HCT116 (cell line): ENCODE data around the gene PPP1R12B. TPM values are rescaled to one million over a fixed set of nuclear protein-coding genes. Genes with fewer than 3 reads are reported as not detected.

Experiments
- ATAC-seq: fragments of 200-7000 bp; cut with Tn5 transposase; 2 replicates; pipeline ENCODE4 v1.9.1; 2020; ENCODE audit warnings: mild to moderate bottlenecking, moderate library complexity
- BruUV-seq: library from RNA; stranded (reverse); fragments of 400-500 nt; replicated peaks from 2 replicates; lab custom pipeline; 2021; lab: Mats Ljungman, UMichigan
- CTCF ChIA-PET: fragments of 300-600 bp; sonication (Branson Sonifier 250); formaldehyde crosslinking; loops from one replicate; lab custom pipeline; 2021; ENCODE audit warnings: antibody characterized with exemption; lab: Charles Lee
- POLR2A ChIA-PET: fragments of 300-600, 350-600 bp; sonication (Branson Sonifier 250); formaldehyde crosslinking; loops from one replicate; lab custom pipeline; 2021; ENCODE audit warnings: antibody characterized with exemption; lab: Charles Lee
- RAD21 ChIA-PET, 2 experiments: fragments of 300-600 bp; sonication (Branson Sonifier 250); formaldehyde crosslinking; loops; one replicate each; lab custom pipeline; 2023; ENCODE audit warnings: low total read pairs in 2 of 2; ENCODE audit not compliant: uncharacterized antibody in 2 of 2, unreplicated experiment in 2 of 2, low non-redundant PET in 1 of 2; lab: Charles Lee
- DNase-seq: peaks from one replicate; pipeline ENCODE4 v3.0.0-alpha.2; 2010; ENCODE audit warnings: low read depth, low spot score
- H2AFZ ChIP-seq: fragments of 200-600 bp; shearing (Covaris generic), sonication (generic); 2 replicates; pipeline ENCODE4 v1.6.1; 2017; ENCODE audit warnings: low read depth, mixed run types, mixed read lengths, antibody characterized with exemption, low read length; ENCODE audit not compliant: poor library complexity, severe bottlenecking
- H3K27ac ChIP-seq: 2 replicates; pipeline ENCODE4 v1.5.1; 2012; ENCODE audit warnings: low read depth, low read length
- H3K27me3 ChIP-seq: fragments of 200-600 bp; sonication (generic); 2 replicates; pipeline ENCODE4 v1.6.1; 2016; ENCODE audit warnings: mixed run types, low read length, mixed read lengths; ENCODE audit not compliant: insufficient read depth
- H3K36me3 ChIP-seq, 2 experiments: fragments of 200-500 bp in 1 of 2; fragments of 200-600 bp in 1 of 2; sonication (Bioruptor generic) in 1 of 2; sonication (generic) in 1 of 2; 2 replicates each; pipeline versions ENCODE4 v1.5.1 to v1.6.1; 2014 to 2016; ENCODE audit warnings: low read length in 2 of 2, inconsistent platforms in 1 of 2, mixed read lengths in 1 of 2, mixed run types in 1 of 2; ENCODE audit not compliant: insufficient read depth in 2 of 2, control insufficient read depth in 1 of 2
- H3K4me1 ChIP-seq, 2 experiments: fragments of 200-600 bp in 1 of 2; sonication (generic) in 1 of 2; 2 replicates each; pipeline versions ENCODE4 v1.5.1 to v1.6.1; 2012 to 2017; ENCODE audit warnings: low read length in 2 of 2, inconsistent platforms in 1 of 2, mild to moderate bottlenecking in 1 of 2, mixed read lengths in 1 of 2, mixed run types in 1 of 2, moderate library complexity in 1 of 2; ENCODE audit not compliant: insufficient read depth in 2 of 2, control insufficient read depth in 1 of 2
- H3K4me2 ChIP-seq: fragments of 200-600 bp; sonication (generic); 2 replicates; pipeline ENCODE4 v1.6.1; 2017; ENCODE audit warnings: mixed run types, low read length, mixed read lengths
- H3K4me3 ChIP-seq, 2 experiments: fragments of 200-600 bp in 1 of 2; sonication (generic) in 1 of 2; replicated peaks in 1 of 2; 2 replicates each; pipeline ENCODE4 v1.5.1; 2011 to 2016; ENCODE audit warnings: low read length in 2 of 2, control low read depth in 1 of 2, low read depth in 1 of 2, mild to moderate bottlenecking in 1 of 2, mixed read lengths in 1 of 2, mixed run types in 1 of 2
- H3K79me2 ChIP-seq: fragments of 200-600 bp; sonication (generic); 2 replicates; pipeline ENCODE4 v1.6.1; 2017; ENCODE audit warnings: mild to moderate bottlenecking, mixed run types, low read length, moderate library complexity, mixed read lengths; ENCODE audit not compliant: insufficient read depth
- H3K9ac ChIP-seq: fragments of 200-600 bp; sonication (generic); 2 replicates; pipeline ENCODE4 v1.6.1; 2016; ENCODE audit warnings: low read length, mixed read lengths
- H3K9me2 ChIP-seq: fragments of 200-600 bp; sonication (generic), shearing (Covaris generic); 2 replicates; pipeline ENCODE4 v1.6.1; 2017; ENCODE audit warnings: mixed run types, mild to moderate bottlenecking, moderate library complexity; ENCODE audit not compliant: insufficient read depth
- H3K9me3 ChIP-seq, 2 experiments: fragments of 200-500 bp in 1 of 2; fragments of 200-600 bp in 1 of 2; sonication (Bioruptor generic) in 1 of 2; sonication (generic) in 1 of 2; 2 replicates each; pipeline ENCODE4 v1.6.1; 2014 to 2017; ENCODE audit warnings: low read length in 2 of 2, mixed read lengths in 2 of 2, inconsistent platforms in 1 of 2, low read depth in 1 of 2, mild to moderate bottlenecking in 1 of 2, mixed run types in 1 of 2, moderate library complexity in 1 of 2; ENCODE audit not compliant: control insufficient read depth in 1 of 2, insufficient read depth in 1 of 2
- H4K20me1 ChIP-seq: fragments of 200-600 bp; sonication (generic), shearing (Covaris generic); 2 replicates; pipeline ENCODE4 v1.6.1; 2017; ENCODE audit warnings: mixed run types, mild to moderate bottlenecking, moderate library complexity; ENCODE audit not compliant: insufficient read depth
- CEBPB ChIP-seq: IDR thresholded peaks from 2 replicates; pipeline ENCODE4 v1.6.1; 2012; ENCODE audit warnings: low read depth
- CTCF ChIP-seq, 3 experiments: fragments of 200-600 bp in 1 of 3; sonication (generic) in 1 of 3; IDR thresholded peaks in 2 of 3; conservative IDR thresholded peaks in 1 of 3; 2 replicates each; pipeline ENCODE4 v1.5.1; 2012 to 2017; ENCODE audit warnings: low read depth in 2 of 3, low read length in 2 of 3, antibody characterized with exemption in 1 of 3, borderline replicate concordance in 1 of 3, control low read depth in 1 of 3, mild to moderate bottlenecking in 1 of 3, mixed read lengths in 1 of 3, mixed run types in 1 of 3, moderate library complexity in 1 of 3; ENCODE audit not compliant: insufficient read depth in 1 of 3
- EGR1 ChIP-seq: IDR thresholded peaks from 2 replicates; pipeline ENCODE4 v1.6.1; 2012; ENCODE audit warnings: low read depth
- EZH2phosphoT487 ChIP-seq: fragments of 200-600 bp; IDR thresholded peaks from 2 replicates; pipeline ENCODE4 v1.6.1; 2018; ENCODE audit warnings: antibody characterized with exemption, borderline replicate concordance
- JUND ChIP-seq: IDR thresholded peaks from 2 replicates; pipeline ENCODE4 v1.6.1; 2012
- MAX ChIP-seq: IDR thresholded peaks from 2 replicates; pipeline ENCODE4 v1.6.1; 2012
- POLR2A ChIP-seq: IDR thresholded peaks from 2 replicates; pipeline ENCODE4 v1.7.0; 2011; ENCODE audit warnings: borderline replicate concordance; ENCODE audit not compliant: insufficient read depth, insufficient read length; ENCODE audit errors: extremely low read depth
- POLR2AphosphoS5 ChIP-seq: IDR thresholded peaks from 2 replicates; pipeline ENCODE4 v1.6.1; 2011; ENCODE audit warnings: mild to moderate bottlenecking, low read depth, low read length, moderate library complexity
- REST ChIP-seq: IDR thresholded peaks from 2 replicates; pipeline ENCODE4 v1.6.1; 2012; ENCODE audit warnings: low read depth
- SIN3A ChIP-seq: IDR thresholded peaks from 2 replicates; pipeline ENCODE4 v1.6.1; 2012; ENCODE audit warnings: low read depth
- SP1 ChIP-seq: IDR thresholded peaks from 2 replicates; pipeline ENCODE4 v1.6.1; 2012; ENCODE audit warnings: low read depth
- SRF ChIP-seq: IDR thresholded peaks from 2 replicates; pipeline ENCODE4 v1.6.1; 2012; ENCODE audit warnings: low read depth
- TCF7L2 ChIP-seq: IDR thresholded peaks from 2 replicates; pipeline ENCODE4 v1.7.0; 2011; ENCODE audit warnings: borderline replicate concordance, inconsistent platforms; ENCODE audit not compliant: insufficient read depth, insufficient read length; ENCODE audit errors: extremely low read depth
- YY1 ChIP-seq: IDR thresholded peaks from 2 replicates; pipeline ENCODE4 v1.6.1; 2011; ENCODE audit warnings: low read length, low read depth, moderate library complexity, mild to moderate bottlenecking; ENCODE audit not compliant: insufficient replicate concordance; ENCODE audit errors: extremely low read depth
- ZFX ChIP-seq: fragments of 450-650 bp; IDR thresholded peaks from 2 replicates; pipeline ENCODE4 v1.6.1; 2017
- ZNF274 ChIP-seq: fragments of 200-500 bp; sonication (Bioruptor generic); IDR thresholded peaks from 2 replicates; pipeline ENCODE4 v1.6.1; 2014; ENCODE audit warnings: mild to moderate bottlenecking, low read depth, low read length, inconsistent platforms
- intact Hi-C: fragments of 100-400 bp; cut with micrococcal nuclease; formaldehyde crosslinking; loops from 2 replicates; pipeline ENCODE4 v1.10.0; 2022
- total RNA-seq: library from RNA; stranded (reverse); gene quantifications from one replicate; pipeline ENCODE4 v1.2.1, GENCODE V29; 2021; ENCODE audit not compliant: unreplicated experiment

Gene PPP1R12B
- total RNA-seq, 1 experiment from 2014 or later: 14.3 TPM

DNA sequence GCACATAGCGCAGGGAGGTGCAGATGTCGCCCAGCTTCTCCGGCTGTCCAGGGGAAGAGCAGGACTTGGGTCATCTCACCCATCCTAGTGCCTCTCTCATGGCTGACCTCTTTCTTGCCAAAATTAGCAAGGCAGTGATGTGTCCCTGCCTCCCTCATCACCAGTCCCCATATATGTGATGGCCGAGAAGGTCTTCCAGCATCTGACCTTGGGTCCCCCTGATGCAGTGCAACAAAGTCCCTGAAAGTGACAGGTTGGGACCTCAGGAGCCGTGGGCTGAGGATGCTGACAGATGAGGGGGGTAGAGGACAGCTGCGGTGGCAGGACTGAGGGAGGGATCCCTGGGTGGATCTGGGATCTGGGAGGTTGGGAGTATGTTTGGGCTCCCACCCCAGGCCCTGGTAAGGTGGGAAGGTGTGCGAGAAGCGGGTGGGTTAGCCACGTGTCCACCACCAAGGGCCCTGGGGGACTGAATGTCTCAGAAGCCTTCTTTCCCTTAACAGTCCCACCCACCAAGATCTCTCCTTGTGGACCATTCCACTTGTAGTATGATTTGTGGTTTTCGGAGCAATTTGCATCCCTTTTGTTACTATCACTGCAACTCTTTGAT lies 252.0 kb downstream of the PPP1R12B start:
- Histone ChIP-seq H3K79me2 (no peaks in the 10 kb centered on the region), H2AFZ (no peak overlapping the region), H3K9ac (no peak overlapping the region), H3K9me2 (no peaks in the 10 kb centered on the region), H3K27me3 (no peaks in the 10 kb centered on the region), H3K36me3 (no peaks in the 10 kb centered on the region), H3K4me3 (no peak overlapping the region), H3K27ac (no peak overlapping the region), H3K4me2 (0 out of 2 replicates have a peak overlapping the region, but pooled peaks have one; percentile 12), H4K20me1 (no peaks in the 10 kb centered on the region), H3K4me1 (peaks cover 0 to 8% of the 10 kb centered on the region in 2 experiments; a peak in 1 of 4 replicates), H3K9me3 (no peaks in the 10 kb centered on the region)
- intact Hi-C loops: loop anchor here (1.0 kb wide), 3 partner anchors 99 to 136 kb away; no protein-coding TSS in a partner anchor
- no peak; the same call in 1 of the 2 replicates for ATAC-seq
- CTCF ChIA-PET: interaction anchor here (0.7 to 1.6 kb wide), 11 partner anchors 13 to 446 kb away, joined by 3 to 14 read pairs (median 4); no protein-coding TSS in a partner anchor
- DNase-seq: no peak
- POLR2A ChIA-PET: no interaction called here
- BruUV-seq: no TSS peak
- RAD21 ChIA-PET: interaction anchor here (0.9 to 1.8 kb wide), 3 partner anchors 13 to 119 kb away, joined by 3 to 5 read pairs (median 4); no protein-coding TSS in a partner anchor
- no peak for TF ChIP-seq POLR2AphosphoS5
- no peak for TF ChIP-seq REST
- no peak for TF ChIP-seq JUND
- TF ChIP-seq SP1: no peak
- TF ChIP-seq MAX: no peak
- no peak for TF ChIP-seq EGR1
- TF ChIP-seq CEBPB: no peak
- TF ChIP-seq ZNF274: no peak
- no peak; a peak in 1 of 6 replicates for TF ChIP-seq CTCF (IDR thresholded peaks at IDR 0.05 in 2 of 3, conservative IDR thresholded peaks at IDR 0.05 in 1 of 3; ENCODE audit: borderline replicate concordance in 1 of 3, insufficient read depth in 1 of 3, low read depth in 2 of 3, low read length in 2 of 3)
- no peak for TF ChIP-seq EZH2phosphoT487
- no peak for TF ChIP-seq YY1
- no peak for TF ChIP-seq SIN3A
- TF ChIP-seq SRF: no peak
- TF ChIP-seq POLR2A: no peak
- no peak for TF ChIP-seq ZFX
- TF ChIP-seq TCF7L2: no peak
